ENCODE measurements around the gene TMEM184A.

GRCh38 chr7:1572111-1572822 is 16.3 kb upstream of the TMEM184A start:
- TF ChIP-seq CTCF (IDR thresholded peaks at IDR 0.05) (no peak), EZH2 (IDR thresholded peaks at IDR 0.05; ENCODE audit: borderline replicate concordance, insufficient read depth, low read depth, low read length, poor library complexity, severe bottlenecking) (no peak)

Measured in B cell (primary cell).